HG03097 (cell line): ENCODE results near the gene MAPK8.
"Not testable (repeated sequence)": the region's sequence is repeated elsewhere in the genome, so short reads cannot be mapped to it uniquely, and the experiment has no call there.

ENCODE experiments used
- ATAC-seq: cut with Tn5 transposase; IDR thresholded peaks from one replicate; pipeline ENCODE4 v1.9.1; 2021; ENCODE audit not compliant: unreplicated experiment, low FRiP score

MAPK8 gene

DNA sequence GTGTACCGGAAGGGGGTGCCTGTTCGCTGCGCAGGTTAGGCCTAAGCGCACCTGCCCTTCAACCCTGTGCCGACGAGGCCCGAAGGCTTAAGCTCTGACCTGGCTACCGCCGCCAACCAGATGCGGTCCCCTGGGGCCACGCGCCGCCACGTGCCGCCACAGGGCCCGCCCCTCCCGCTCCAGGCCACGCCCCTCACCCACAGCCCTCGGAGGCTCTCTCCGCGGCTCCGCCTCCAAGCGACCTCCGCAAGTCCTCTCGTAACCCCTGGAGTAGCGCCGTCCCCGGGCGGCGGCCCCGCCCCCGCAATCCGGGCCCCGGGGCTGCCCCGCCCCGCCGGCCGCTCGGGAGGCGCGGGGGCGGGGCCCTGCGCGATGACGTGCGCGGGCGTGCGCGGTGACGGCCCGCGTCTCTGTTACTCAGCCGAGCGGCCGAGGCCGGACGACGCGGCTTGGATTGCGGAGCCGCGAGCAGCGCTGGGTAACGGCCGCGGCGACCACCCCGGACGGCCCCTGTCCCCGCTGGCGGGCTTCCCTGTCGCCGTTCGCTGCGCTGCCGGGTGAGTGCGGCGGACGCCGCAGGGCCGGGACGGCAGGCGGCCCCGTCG, at the start of gene MAPK8:
Gene MAPK8 (plus strand): TSS at position 413 of the 605 bp plus-strand sequence. CDS start 94,984 bp downstream, outside the sequence.
- peak; percentile 81 for ATAC-seq

DNA sequence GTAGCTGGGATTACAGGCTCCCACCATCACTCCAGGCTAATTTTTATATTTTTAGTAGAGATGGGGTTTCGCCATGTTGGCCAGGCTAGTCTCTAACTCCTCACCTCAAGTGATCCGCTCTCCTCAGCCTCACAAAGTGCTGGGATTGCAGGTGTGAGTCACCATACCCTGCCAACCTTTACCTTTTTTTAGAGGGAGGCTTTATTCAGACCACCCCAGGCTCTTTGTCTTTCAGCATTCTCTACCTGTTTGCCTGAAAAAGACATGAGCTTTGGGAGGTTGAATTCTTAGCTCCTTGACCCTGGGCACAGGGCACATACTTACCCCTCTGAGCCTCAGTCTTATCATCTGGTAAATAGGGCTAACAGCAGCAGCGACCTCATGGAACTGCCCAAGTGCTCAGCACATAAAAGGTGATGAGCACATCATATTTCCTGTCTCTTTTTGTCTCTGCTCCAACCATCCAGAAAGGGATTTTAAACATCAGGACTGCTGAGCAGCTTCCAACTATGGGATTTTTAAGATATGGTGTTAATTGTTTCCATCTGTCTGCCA, 49.0 kb upstream of the MAPK8 start:
- no peak for ATAC-seq

DNA sequence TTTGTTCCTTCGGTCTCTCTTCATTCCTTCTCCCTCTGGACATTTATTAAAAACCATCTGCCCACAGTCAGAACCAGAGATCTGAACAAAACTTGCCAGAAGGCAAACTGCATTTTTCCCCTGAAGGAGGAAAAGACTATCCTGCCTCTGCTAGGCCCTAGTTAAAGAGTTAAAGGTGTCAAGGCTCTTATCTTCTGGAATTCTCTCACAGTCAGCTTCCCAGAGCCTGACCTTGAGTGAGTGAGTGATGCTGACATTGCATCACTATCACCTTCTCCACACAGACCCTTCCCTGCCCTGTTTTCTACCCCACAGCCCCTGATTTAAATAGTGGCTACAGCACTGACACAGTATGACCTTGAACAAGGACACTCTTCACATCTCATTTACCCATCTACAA, 48.4 kb upstream of the MAPK8 start:
- ATAC-seq, result no peak

DNA sequence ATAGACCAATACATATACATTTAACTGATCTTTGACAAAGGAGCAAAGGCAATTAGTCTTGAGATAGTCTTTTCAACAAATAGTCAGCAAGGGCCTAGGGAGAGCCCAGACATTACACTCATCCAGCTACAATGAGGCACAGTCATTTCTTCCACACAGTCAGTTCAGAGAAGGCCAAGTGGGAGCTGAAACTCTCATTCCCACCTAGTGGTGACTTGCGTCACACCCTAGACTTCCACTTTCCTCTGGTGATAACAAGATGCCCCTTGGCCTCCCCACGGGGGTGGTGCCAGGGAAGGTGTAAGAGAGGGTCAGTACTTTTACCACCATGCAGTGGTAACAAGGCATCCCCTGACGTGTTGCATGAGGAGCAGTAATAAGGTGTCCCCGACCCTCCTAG, 39.9 kb upstream of the MAPK8 start:
- ATAC-seq, result no peak

DNA sequence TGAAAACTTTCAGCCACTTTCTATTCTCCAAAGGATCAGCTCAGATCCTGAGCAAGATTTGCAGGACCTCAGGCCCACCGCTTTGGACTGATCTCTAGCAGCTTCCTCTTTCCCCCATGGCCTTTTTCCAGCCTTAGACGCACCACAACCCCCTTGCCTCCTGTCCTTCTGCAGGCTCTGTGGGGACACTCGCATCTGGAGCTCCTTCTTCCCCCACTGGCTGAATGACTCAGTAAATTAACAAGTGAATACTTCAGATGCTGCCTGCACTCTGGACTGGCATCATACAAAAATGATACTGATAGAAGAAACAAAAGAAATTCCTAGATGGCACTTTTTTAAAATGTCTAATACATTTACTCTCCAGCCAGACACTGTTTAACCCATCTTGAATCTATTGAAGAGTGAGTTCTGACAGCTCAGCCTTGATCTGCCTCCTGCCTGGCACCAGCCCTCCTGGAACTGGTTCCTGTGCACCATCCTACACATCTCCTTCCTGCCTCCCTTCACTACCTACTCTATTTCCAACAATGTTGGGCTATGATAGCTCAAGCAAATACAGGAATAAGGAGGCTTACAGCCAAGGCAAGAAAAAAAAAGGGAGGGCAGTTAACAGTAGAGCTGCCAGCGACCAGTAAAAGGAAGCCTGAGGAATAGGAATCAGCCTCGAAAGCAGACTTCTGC, 35.3 kb upstream of the MAPK8 start:
- no peak for ATAC-seq

GRCh38 chr10:48272682-48273081, 33.8 kb upstream of the MAPK8 start:
- no peak for ATAC-seq

GRCh38 chr10:48273741-48274140, 32.7 kb upstream of the MAPK8 start:
- no peak for ATAC-seq

- no peak for ATAC-seq
Observed at GRCh38 chr10:48274636-48275035, 31.8 kb upstream of the MAPK8 start, which contains the start of gene FRMPD2. TSS of gene FRMPD2 (minus strand) at chr10:48274696. CDS start at chr10:48274567, 129 bp downstream.

GRCh38 chr10:48277093-48277492, 29.4 kb upstream of the MAPK8 start:
- no peak for ATAC-seq

DNA sequence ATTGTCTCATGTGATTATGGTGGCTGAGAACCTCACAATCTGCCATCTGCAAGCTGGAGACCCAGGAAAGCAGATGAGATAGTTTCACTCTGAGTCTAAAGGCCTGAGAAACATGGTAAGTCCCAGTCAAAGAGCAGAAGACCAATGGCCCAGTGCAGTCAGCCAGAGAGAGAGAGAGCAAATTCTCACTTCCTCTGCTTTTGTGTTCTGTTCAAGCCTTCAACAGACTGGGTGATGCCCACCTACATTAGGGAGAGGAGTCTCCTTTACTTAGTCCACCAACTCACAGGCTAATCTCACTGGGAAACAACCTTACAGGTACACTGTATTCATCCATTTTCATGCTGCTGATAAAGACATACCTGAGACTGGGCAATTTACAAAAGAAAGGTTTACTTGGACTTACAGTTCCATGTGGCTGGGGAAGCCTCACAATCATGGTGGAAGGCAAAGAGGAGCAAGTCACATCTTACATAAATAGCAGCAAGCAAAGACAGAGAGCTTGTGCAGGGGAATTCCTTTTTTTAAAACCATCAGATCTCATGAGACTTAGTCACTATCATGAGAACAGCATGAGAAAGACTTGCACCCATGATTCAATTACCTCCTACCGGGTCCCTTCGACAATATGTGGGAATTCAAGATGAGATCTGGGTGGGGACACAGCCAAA, 27.3 kb upstream of the MAPK8 start:
- ATAC-seq, result peak; percentile 74

- not testable (repeated sequence) for ATAC-seq
Observed at GRCh38 chr10:48281697-48282096, 24.8 kb upstream of the MAPK8 start.

GRCh38 chr10:48282829-48283228, 23.6 kb upstream of the MAPK8 start:
- peak; percentile 63 for ATAC-seq

GRCh38 chr10:48284002-48284546, 22.4 kb upstream of the MAPK8 start:
- no peak for ATAC-seq

- no peak for ATAC-seq
Observed at GRCh38 chr10:48284811-48285210, 21.7 kb upstream of the MAPK8 start.

DNA sequence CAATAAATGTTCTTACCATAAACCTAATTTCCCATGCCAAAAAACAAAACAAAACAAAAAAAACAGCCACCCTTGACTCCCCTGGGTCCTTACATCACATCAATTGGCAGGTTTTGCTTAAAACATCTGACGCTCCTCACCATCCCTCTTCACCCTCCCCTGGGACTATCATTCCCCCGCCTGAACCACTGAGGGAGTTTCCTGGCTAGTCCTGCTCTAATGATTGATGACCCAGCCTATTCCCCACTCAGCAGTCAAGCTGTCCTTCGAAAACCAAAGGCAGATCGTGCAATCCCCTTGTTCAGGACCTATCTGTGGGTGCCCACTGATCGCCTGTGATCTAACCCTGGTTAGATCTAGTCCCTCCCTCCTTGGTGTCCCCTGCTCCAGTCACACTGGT, 20.8 kb upstream of the MAPK8 start:
- ATAC-seq, result no peak

GRCh38 chr10:48286356-48286755, 20.1 kb upstream of the MAPK8 start:
- no peak for ATAC-seq

DNA sequence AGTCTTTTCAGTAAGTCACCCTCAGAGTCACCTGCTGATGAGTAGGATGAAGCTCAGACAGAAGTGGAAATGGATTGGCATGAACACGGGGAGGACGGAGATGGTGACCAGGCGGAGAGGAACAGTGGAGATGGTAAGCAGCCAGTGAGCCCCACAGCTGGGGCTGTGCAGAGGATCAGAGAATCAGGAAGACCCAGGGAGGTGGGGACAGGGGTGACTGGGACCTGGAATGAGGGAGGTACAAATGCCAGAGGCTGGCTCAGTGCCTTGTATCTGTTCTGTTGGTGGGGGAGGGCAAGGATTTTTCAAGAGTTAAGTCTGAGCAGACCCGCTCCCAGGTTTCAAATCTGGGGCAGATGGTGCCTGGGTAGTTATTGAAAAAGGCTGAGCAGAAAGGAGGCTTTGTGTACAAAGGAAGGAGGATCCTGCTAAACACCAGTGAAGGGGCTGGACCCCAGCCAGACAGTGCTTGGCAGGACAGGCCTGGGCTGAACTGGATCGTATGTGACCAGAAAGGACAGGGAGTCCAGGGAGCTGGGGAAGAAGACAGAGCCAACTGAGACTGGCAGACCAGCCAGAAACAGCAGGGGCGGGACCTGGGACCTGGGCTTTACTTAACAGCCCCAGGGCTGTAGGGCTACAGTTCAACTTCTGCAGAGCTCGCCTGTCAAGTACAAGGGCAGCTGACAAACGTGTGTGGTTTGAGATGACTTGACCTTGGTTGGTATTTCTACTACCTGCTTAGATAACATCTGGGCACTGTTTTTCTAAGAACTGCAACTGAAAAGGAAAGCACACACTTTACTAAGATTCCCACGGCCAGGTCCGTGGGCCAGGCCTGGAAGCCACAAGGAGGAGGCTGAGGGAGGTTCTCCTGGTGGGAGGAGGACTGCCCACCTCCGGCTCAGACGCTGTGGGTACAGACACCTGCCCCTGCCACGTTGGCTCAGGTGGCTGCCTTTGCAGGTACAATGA, 18.8 kb upstream of the MAPK8 start:
- no peak for ATAC-seq

GRCh38 chr10:48288661-48289060, 17.8 kb upstream of the MAPK8 start:
- no peak for ATAC-seq

GRCh38 chr10:48289501-48290238, 16.8 kb upstream of the MAPK8 start:
- ATAC-seq, result no peak
